Peyer's patch (tissue), 4 donors: ENCODE data around the gene ALDH4A1.

Experiments
- POLR2A ChIP-seq, 2 donors: fragments of 450-650 bp; IDR thresholded peaks; one replicate each; pipeline ENCODE4 v1.5.1; 2017; ENCODE audit warnings: antibody characterized with exemption in 2 of 2, mild to moderate bottlenecking in 2 of 2, moderate library complexity in 2 of 2
- TF ChIP-seq, protein P1 (sequence below), 6 experiments: fragments of 450-650 bp in 4 of 6; fragments of 200-600 bp in 2 of 6; sonication (generic) in 1 of 6; IDR thresholded peaks; one replicate each; pipeline ENCODE4 v1.5.1; 2017 to 2019; ENCODE audit warnings: antibody characterized with exemption in 6 of 6, mild to moderate bottlenecking in 3 of 6, moderate library complexity in 1 of 6

DNA sequence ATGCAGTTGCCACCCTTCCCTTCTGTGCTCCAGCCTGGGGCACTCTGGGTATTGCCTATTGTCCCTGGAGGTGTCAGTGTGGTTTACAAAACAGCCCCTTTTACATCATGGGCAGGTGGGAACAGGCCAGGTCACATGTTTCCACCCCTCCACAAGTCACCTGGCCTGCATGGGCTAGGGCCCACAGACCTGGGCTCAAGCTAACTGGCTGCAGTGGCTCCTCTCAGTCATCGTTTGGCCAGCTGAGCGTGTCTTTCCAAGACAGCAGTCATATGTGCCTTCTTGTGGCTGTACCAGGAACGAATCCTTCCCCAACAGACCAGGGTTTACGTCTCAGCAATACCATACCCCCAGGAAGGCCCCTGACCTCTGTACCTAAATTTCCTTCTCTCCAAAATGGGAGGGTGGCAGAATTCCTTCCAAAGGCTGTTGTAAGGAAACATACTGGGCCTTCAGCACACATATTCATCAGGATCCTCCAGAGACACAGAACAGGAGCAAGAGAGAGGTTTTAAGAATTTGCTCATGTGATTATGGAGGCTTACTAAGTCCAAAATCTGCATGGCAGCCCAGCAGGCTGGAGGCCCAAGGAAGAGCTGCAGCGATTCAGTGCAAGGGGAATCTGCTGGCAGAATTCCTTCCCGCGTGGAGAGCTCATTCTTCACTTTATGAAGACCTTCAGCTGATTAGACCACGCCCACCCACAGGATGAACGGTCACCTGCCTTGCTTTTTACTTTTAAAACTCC is 32.3 kb downstream of the ALDH4A1 start:
- TF ChIP-seq, protein P1, sequence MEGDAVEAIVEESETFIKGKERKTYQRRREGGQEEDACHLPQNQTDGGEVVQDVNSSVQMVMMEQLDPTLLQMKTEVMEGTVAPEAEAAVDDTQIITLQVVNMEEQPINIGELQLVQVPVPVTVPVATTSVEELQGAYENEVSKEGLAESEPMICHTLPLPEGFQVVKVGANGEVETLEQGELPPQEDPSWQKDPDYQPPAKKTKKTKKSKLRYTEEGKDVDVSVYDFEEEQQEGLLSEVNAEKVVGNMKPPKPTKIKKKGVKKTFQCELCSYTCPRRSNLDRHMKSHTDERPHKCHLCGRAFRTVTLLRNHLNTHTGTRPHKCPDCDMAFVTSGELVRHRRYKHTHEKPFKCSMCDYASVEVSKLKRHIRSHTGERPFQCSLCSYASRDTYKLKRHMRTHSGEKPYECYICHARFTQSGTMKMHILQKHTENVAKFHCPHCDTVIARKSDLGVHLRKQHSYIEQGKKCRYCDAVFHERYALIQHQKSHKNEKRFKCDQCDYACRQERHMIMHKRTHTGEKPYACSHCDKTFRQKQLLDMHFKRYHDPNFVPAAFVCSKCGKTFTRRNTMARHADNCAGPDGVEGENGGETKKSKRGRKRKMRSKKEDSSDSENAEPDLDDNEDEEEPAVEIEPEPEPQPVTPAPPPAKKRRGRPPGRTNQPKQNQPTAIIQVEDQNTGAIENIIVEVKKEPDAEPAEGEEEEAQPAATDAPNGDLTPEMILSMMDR (IDR thresholded peaks at IDR 0.05) = no peak
- TF ChIP-seq POLR2A (IDR thresholded peaks at IDR 0.05) = no peak
